WTC11 (cell line): ENCODE measurements around the gene TCF3. TPM values are rescaled to one million over a fixed set of nuclear protein-coding genes. Genes with fewer than 3 reads are reported as not detected.

Experiments used
- ARID4B ChIP-seq: sonication (generic); formaldehyde crosslinking; IDR thresholded peaks from 2 replicates; pipeline ENCODE4 v1.8.0; 2023; ENCODE audit warnings: missing genetic modification reagents, mild to moderate bottlenecking, borderline replicate concordance
- CBFB ChIP-seq: sonication (generic); formaldehyde crosslinking; IDR thresholded peaks from 2 replicates; pipeline ENCODE4 v1.8.1; 2022; ENCODE audit warnings: mild to moderate bottlenecking, low read depth, missing genetic modification reagents
- CDX4 ChIP-seq: fragments of 250-450 bp; sonication (Bioruptor Pico); IDR thresholded peaks from 2 replicates; pipeline ENCODE4 v1.9.0; 2021; ENCODE audit warnings: moderate library complexity, mild to moderate bottlenecking, inconsistent platforms, borderline replicate concordance
- ELF4 ChIP-seq: sonication (generic); formaldehyde crosslinking; IDR thresholded peaks from 2 replicates; pipeline ENCODE4 v1.8.1; 2022; ENCODE audit warnings: low read depth, mild to moderate bottlenecking, moderate library complexity, missing genetic modification reagents
- MXD4 ChIP-seq: fragments of 250-450 bp; sonication (Bioruptor Pico); IDR thresholded peaks from 2 replicates; pipeline ENCODE4 v1.8.0; 2021; ENCODE audit warnings: mild to moderate bottlenecking, moderate library complexity, borderline replicate concordance
- MYBL2 ChIP-seq: sonication (generic); formaldehyde crosslinking; IDR thresholded peaks from 2 replicates; pipeline ENCODE4 v1.8.1; 2023; ENCODE audit warnings: mild to moderate bottlenecking, moderate library complexity, missing genetic modification reagents
- NFYB ChIP-seq: sonication (generic); formaldehyde crosslinking; conservative IDR thresholded peaks from 2 replicates; pipeline ENCODE4 v1.8.0; 2022; ENCODE audit warnings: low read depth, missing genetic modification reagents
- NR1H2 ChIP-seq: sonication (generic); formaldehyde crosslinking; IDR thresholded peaks from 2 replicates; pipeline ENCODE4 v1.9.0; 2021; ENCODE audit warnings: mild to moderate bottlenecking, moderate library complexity, missing genetic modification reagents
- OVOL2 ChIP-seq: fragments of 250-450 bp; sonication (Bioruptor Pico); IDR thresholded peaks from 2 replicates; pipeline ENCODE4 v1.9.0; 2021; ENCODE audit warnings: mild to moderate bottlenecking, borderline replicate concordance
- RORB ChIP-seq: fragments of 250-450 bp; sonication (Bioruptor Pico); IDR thresholded peaks from 2 replicates; pipeline ENCODE4 v1.9.0; 2021; ENCODE audit warnings: mild to moderate bottlenecking
- SMAD3 ChIP-seq: sonication (generic); formaldehyde crosslinking; IDR thresholded peaks from 2 replicates; pipeline ENCODE4 v1.8.0; 2022; ENCODE audit warnings: missing genetic modification reagents, mild to moderate bottlenecking, borderline replicate concordance
- SP1 ChIP-seq: sonication (generic); formaldehyde crosslinking; conservative IDR thresholded peaks from 2 replicates; pipeline ENCODE4 v1.8.1; 2022; ENCODE audit warnings: missing genetic modification reagents
- TCF7 ChIP-seq: sonication (generic); formaldehyde crosslinking; IDR thresholded peaks from 2 replicates; pipeline ENCODE4 v1.8.0; 2022; ENCODE audit warnings: mild to moderate bottlenecking, low read depth, missing genetic modification reagents, moderate library complexity
- TEAD4 ChIP-seq: sonication (generic); formaldehyde crosslinking; IDR thresholded peaks from 2 replicates; pipeline ENCODE4 v1.8.0; 2022; ENCODE audit warnings: mild to moderate bottlenecking, missing genetic modification reagents
- TP53 ChIP-seq: sonication (generic); formaldehyde crosslinking; IDR thresholded peaks from 2 replicates; pipeline ENCODE4 v1.8.1; 2023; ENCODE audit warnings: mild to moderate bottlenecking, missing genetic modification reagents
- USF2 ChIP-seq: sonication (generic); formaldehyde crosslinking; IDR thresholded peaks from 2 replicates; pipeline ENCODE4 v1.8.1; 2023; ENCODE audit warnings: mild to moderate bottlenecking, missing genetic modification reagents, moderate library complexity
- ZBTB21 ChIP-seq: sonication (generic); formaldehyde crosslinking; IDR thresholded peaks from 2 replicates; pipeline ENCODE4 v1.8.1; 2023; ENCODE audit warnings: mild to moderate bottlenecking, missing genetic modification reagents, borderline replicate concordance
- ZNF671 ChIP-seq: fragments of 250-450 bp; sonication (Bioruptor Pico); IDR thresholded peaks from 2 replicates; pipeline ENCODE4 v1.8.0; 2021; ENCODE audit warnings: mild to moderate bottlenecking
- total RNA-seq: library from RNA; stranded (reverse); gene quantifications from 3 replicates; pipeline ENCODE4 v1.2.3, GENCODE V29; 2021
- TF ChIP-seq, protein P1 (sequence below): sonication (generic); formaldehyde crosslinking; IDR thresholded peaks from 2 replicates; pipeline ENCODE4 v1.8.0; 2022; ENCODE audit warnings: mild to moderate bottlenecking, missing genetic modification reagents
- TF ChIP-seq, protein P2 (sequence below): fragments of 200-600 bp; IDR thresholded peaks from 2 replicates; pipeline ENCODE4 v1.8.0; 2022; ENCODE audit warnings: antibody characterized with exemption
- TF ChIP-seq, protein P3 (sequence below): sonication (generic); formaldehyde crosslinking; IDR thresholded peaks from 2 replicates; pipeline ENCODE4 v1.8.0; 2022; ENCODE audit warnings: missing genetic modification reagents

TCF3 gene
- total RNA-seq, 1 experiment from 2014 or later = 324 TPM

DNA sequence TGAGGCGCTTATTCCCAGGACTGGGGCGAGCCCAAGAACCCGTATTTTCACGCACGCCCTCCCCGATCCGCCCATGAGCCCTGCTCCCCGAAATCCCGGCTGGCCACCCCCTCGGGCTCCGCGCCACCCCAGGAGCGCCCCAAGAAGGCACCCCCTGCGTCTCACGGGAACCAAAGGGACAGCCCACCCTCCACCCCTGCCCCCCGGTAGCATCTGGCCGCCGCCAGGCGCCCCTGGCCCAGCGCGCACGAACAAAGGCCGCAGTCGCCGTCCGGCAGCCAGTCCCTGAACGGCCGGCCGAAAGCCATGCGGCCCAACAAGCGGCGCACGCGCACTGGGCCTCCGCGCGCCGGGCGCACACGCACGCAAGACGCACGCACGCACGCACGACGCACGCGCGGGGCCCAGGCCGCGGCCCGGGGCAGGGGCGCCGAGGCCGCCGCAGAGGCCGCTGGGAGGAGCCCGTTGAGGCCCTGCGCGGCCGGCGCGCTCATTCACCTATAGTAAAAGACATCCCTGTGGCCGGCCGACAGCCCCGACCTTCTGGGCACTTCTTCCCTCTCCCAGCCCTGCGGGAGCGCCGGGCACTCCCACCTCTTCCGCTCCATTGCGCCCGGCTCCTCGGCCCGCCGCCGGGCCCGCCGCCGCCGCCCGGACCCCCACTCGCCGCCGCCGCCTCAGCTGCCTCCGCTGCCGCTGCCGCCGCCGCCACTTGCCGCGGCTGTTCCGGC, 60.2 kb downstream of the TCF3 start (continued):
- TF ChIP-seq, protein P1, sequence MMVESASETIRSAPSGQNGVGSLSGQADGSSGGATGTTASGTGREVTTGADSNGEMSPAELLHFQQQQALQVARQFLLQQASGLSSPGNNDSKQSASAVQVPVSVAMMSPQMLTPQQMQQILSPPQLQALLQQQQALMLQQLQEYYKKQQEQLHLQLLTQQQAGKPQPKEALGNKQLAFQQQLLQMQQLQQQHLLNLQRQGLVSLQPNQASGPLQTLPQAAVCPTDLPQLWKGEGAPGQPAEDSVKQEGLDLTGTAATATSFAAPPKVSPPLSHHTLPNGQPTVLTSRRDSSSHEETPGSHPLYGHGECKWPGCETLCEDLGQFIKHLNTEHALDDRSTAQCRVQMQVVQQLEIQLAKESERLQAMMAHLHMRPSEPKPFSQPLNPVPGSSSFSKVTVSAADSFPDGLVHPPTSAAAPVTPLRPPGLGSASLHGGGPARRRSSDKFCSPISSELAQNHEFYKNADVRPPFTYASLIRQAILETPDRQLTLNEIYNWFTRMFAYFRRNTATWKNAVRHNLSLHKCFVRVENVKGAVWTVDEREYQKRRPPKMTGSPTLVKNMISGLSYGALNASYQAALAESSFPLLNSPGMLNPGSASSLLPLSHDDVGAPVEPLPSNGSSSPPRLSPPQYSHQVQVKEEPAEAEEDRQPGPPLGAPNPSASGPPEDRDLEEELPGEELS = peak; percentile 76; the same call in 1 of the 2 replicates
- TF ChIP-seq TP53 (CRISPR knock-in tag) = peak; percentile 91
- no peak for TF ChIP-seq OVOL2 (CRISPR knock-in tag)
- no peak for TF ChIP-seq ELF4 (CRISPR knock-in tag)
- TF ChIP-seq CBFB = 0 out of 2 replicates have a peak, but pooled peaks have one; percentile 88
- TF ChIP-seq ZNF671 (CRISPR knock-in tag) = no peak
- no peak for TF ChIP-seq ZBTB21
- no peak for TF ChIP-seq NR1H2
- peak; percentile 31; the same call in 1 of the 2 replicates for TF ChIP-seq TEAD4 (CRISPR knock-in tag)
- TF ChIP-seq CDX4 (CRISPR knock-in tag) = no peak
- TF ChIP-seq, protein P2, sequence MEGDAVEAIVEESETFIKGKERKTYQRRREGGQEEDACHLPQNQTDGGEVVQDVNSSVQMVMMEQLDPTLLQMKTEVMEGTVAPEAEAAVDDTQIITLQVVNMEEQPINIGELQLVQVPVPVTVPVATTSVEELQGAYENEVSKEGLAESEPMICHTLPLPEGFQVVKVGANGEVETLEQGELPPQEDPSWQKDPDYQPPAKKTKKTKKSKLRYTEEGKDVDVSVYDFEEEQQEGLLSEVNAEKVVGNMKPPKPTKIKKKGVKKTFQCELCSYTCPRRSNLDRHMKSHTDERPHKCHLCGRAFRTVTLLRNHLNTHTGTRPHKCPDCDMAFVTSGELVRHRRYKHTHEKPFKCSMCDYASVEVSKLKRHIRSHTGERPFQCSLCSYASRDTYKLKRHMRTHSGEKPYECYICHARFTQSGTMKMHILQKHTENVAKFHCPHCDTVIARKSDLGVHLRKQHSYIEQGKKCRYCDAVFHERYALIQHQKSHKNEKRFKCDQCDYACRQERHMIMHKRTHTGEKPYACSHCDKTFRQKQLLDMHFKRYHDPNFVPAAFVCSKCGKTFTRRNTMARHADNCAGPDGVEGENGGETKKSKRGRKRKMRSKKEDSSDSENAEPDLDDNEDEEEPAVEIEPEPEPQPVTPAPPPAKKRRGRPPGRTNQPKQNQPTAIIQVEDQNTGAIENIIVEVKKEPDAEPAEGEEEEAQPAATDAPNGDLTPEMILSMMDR = no peak
- TF ChIP-seq, protein P3, sequence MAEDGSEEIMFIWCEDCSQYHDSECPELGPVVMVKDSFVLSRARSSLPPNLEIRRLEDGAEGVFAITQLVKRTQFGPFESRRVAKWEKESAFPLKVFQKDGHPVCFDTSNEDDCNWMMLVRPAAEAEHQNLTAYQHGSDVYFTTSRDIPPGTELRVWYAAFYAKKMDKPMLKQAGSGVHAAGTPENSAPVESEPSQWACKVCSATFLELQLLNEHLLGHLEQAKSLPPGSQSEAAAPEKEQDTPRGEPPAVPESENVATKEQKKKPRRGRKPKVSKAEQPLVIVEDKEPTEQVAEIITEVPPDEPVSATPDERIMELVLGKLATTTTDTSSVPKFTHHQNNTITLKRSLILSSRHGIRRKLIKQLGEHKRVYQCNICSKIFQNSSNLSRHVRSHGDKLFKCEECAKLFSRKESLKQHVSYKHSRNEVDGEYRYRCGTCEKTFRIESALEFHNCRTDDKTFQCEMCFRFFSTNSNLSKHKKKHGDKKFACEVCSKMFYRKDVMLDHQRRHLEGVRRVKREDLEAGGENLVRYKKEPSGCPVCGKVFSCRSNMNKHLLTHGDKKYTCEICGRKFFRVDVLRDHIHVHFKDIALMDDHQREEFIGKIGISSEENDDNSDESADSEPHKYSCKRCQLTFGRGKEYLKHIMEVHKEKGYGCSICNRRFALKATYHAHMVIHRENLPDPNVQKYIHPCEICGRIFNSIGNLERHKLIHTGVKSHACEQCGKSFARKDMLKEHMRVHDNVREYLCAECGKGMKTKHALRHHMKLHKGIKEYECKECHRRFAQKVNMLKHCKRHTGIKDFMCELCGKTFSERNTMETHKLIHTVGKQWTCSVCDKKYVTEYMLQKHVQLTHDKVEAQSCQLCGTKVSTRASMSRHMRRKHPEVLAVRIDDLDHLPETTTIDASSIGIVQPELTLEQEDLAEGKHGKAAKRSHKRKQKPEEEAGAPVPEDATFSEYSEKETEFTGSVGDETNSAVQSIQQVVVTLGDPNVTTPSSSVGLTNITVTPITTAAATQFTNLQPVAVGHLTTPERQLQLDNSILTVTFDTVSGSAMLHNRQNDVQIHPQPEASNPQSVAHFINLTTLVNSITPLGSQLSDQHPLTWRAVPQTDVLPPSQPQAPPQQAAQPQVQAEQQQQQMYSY (CRISPR knock-in tag) = no peak
- no peak for TF ChIP-seq TCF7 (CRISPR knock-in tag)
- no peak for TF ChIP-seq RORB (CRISPR knock-in tag)
- no peak for TF ChIP-seq MXD4 (CRISPR knock-in tag)
- peak; percentile 73; the same call in 1 of the 2 replicates for TF ChIP-seq MYBL2 (CRISPR knock-in tag)
- TF ChIP-seq SP1 (CRISPR knock-in tag) = peak; percentile 78
- TF ChIP-seq ARID4B (CRISPR knock-in tag) = peak; percentile 85
- no peak for TF ChIP-seq SMAD3
- TF ChIP-seq NFYB (CRISPR knock-in tag) = no peak
- peak; percentile 61 for TF ChIP-seq USF2 (CRISPR knock-in tag)
